Fibroblast of the aortic adventitia (primary cell): ENCODE results near the gene HBD. TPM values are rescaled to one million over a fixed set of nuclear protein-coding genes. Genes with fewer than 3 reads are reported as not detected.

ENCODE experiments used
- DNase-seq: peaks from one replicate; pipeline ENCODE4 v3.0.0-alpha.2; 2010; ENCODE audit warnings: low read depth
- H3K4me3 ChIP-seq: 2 replicates; pipeline ENCODE4 v1.5.1; 2011; ENCODE audit warnings: low read depth, mild to moderate bottlenecking, control low read depth, low read length, moderate library complexity
- total RNA-seq: library from RNA; depleted of rRNA; stranded (reverse); fragments of >200 nt; gene quantifications from 2 replicates; pipeline ENCODE4 v1.2.3, GENCODE V29; 2012; ENCODE audit warnings: low replicate concordance
- TF ChIP-seq, protein P1 (sequence below): IDR thresholded peaks from 2 replicates; pipeline ENCODE4 v1.5.1; 2011; ENCODE audit warnings: mild to moderate bottlenecking, low read length, control low read depth, inconsistent platforms; ENCODE audit not compliant: insufficient read depth

Gene HBD
- total RNA-seq, 1 donor, result not detected

DNA sequence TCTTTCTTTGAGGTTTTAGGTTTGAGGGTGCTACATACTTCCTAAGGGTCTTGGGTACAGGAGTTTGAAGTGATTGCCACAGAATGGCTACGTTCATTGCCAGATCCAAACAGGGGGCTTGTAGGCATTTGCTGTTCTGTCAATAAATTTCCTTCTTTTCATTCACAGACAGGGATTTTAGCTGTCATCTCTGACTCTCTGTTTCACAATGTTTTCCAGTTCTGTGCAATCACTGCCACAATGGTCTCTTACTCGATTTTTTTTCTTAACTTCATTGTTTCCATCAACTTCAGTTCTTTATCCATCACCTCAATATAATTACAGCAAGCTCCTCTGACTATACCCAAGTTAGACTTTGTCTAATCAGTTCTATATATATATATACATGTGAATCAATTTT, 6.2 kb upstream of the HBD start:
- TF ChIP-seq, protein P1, sequence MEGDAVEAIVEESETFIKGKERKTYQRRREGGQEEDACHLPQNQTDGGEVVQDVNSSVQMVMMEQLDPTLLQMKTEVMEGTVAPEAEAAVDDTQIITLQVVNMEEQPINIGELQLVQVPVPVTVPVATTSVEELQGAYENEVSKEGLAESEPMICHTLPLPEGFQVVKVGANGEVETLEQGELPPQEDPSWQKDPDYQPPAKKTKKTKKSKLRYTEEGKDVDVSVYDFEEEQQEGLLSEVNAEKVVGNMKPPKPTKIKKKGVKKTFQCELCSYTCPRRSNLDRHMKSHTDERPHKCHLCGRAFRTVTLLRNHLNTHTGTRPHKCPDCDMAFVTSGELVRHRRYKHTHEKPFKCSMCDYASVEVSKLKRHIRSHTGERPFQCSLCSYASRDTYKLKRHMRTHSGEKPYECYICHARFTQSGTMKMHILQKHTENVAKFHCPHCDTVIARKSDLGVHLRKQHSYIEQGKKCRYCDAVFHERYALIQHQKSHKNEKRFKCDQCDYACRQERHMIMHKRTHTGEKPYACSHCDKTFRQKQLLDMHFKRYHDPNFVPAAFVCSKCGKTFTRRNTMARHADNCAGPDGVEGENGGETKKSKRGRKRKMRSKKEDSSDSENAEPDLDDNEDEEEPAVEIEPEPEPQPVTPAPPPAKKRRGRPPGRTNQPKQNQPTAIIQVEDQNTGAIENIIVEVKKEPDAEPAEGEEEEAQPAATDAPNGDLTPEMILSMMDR, result no peak
- no peak for DNase-seq
- H3K4me3 ChIP-seq, result no peak overlapping the region

DNA sequence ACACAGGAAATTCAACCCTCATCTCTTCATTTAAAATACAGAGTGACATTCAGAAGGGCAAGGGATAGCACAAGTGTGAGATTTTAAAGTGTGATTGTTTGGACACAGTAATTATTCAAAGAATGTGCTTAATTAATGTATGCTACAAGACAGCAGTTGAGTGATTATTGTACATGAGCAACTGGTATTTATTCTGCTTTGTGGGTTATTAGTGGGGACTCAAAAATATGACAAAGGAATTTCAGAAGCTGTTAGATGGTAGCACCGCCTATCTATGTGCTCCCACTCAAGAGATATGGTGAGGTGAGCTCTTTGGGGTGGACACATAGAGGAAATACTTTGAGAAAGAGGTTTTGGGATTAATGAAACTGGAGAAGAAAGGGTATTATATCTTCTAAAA, 5.8 kb upstream of the HBD start:
- H3K4me3 ChIP-seq, result no peak overlapping the region
- no peak for DNase-seq
- TF ChIP-seq, protein P1, result no peak

DNA sequence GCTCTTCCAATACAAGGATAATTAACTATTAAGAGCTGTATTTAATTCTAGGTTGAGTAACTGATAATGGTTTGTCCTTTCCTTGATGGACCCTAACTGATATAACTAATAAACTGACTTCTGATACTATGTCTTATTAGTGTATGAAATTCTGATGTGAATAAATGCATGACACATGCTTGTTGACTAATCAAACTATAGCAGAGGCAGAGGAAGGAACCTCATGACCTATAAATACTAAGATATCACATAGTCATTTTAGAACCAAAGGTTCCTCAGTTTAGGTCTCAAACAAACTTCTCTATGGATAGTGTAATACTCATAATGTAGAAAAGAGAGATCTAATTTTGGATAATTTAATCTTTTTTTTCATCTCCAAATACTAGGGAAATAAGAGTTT, 4.8 kb upstream of the HBD start:
- no peak overlapping the region for H3K4me3 ChIP-seq
- DNase-seq, result no peak
- TF ChIP-seq, protein P1, result no peak

DNA sequence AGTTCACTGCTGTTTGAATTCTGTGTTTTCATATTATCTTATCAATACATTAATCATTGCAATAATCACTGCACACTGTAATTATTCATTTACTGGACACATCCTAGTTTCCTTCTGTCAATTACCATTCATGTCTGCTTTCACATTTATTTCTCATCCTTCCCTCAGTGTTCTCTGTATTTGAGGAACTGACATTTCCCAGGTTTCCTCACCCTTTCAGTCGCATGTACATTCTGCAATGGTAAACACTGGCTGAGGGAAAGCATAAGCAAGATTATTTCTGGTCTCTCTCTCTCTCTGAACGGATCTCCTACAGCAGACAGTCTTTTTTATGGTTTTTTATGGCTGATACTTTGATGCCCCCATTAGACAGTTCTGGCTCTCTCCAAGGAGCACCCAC, 4.2 kb upstream of the HBD start:
- TF ChIP-seq, protein P1, result no peak
- no peak for DNase-seq

DNA sequence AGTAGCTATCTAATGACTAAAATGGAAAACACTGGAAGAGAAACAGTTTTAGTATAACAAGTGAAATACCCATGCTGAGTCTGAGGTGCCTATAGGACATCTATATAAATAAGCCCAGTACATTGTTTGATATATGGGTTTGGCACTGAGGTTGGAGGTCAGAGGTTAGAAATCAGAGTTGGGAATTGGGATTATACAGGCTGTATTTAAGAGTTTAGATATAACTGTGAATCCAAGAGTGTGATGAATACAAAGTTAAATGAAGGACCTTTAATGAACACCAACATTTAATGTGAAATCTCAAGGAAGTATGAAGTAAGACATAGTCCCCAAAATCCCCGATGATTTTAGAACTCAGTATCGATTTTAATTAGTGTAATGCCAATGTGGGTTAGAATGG, 3.1 kb upstream of the HBD start:
- DNase-seq, result no peak
- TF ChIP-seq, protein P1, result no peak
- no peak overlapping the region for H3K4me3 ChIP-seq

More for the DNA sequence above, 4.2 kb upstream of the HBD start:
- H3K4me3 ChIP-seq, result no peak overlapping the region

DNA sequence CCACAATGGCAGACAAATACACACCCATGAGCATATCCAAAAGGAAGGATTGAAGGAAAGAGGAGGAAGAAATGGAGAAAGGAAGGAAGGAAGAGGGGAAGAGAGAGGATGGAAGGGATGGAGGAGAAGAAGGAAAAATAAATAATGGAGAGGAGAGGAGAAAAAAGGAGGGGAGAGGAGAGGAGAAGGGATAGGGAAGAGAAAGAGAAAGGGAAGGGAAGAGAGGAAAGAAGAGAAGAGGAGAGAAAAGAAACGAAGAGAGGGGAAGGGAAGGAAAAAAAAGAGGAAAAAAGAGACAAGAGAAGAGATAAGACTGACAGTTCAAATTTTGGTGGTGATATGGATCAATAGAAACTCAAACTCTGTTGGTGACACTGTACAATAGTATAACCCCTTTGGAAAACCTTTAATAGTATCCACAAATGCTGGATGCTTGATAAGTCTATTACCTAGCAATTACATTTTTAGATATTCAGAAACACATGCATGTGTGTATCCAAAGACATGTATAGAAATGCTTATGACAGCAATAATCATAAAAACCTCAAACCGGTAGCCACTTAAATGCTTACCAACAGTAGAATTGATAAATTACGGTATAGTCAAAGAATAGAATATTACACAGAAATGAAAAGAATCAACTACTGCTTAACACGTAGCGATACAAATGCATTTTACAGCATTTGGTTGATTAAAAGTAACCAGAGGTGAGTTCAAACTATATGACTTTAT, 1.2 kb upstream of the HBD start:
- DNase-seq, result no peak
- no peak overlapping the region for H3K4me3 ChIP-seq
- TF ChIP-seq, protein P1, result no peak

DNA sequence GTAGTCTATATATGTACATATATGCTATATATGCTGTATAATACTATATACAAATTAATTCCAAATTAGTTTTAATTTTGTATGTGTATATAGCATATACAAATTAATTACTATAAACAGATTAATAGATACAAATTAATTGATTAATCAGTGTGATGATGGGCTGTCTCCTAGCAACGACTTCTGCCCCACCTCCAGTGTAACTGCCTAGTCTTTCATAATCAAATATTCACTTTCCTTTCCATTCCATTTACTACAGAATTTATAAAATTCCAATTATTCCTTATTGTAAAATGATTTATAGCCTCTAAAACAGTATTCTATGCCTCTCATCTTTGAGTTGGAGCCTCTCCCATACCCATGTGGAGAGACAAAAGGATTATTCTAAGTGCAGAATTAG, 976 bp downstream of the HBD start:
- DNase-seq, result no peak
- TF ChIP-seq, protein P1, result no peak
- H3K4me3 ChIP-seq, result no peak overlapping the region
